Duodenal mucosa (tissue), 2 donors: ENCODE data around the gene MRPS22.

Experiments
- H3K27ac ChIP-seq: one replicate; pipeline ENCODE4 v1.7.0; 2013; ENCODE audit warnings: low read depth, low read length
- H3K27me3 ChIP-seq, 2 donors: one replicate each; pipeline ENCODE4 v1.7.0; 2013; ENCODE audit warnings: low read length in 2 of 2, control low read depth in 1 of 2; ENCODE audit not compliant: insufficient read depth in 2 of 2, control insufficient read depth in 1 of 2
- H3K36me3 ChIP-seq, 2 donors: one replicate each; pipeline ENCODE4 v1.7.0; 2013; ENCODE audit warnings: low read length in 2 of 2, control low read depth in 1 of 2; ENCODE audit not compliant: insufficient read depth in 2 of 2, control insufficient read depth in 1 of 2
- H3K4me1 ChIP-seq, 2 donors: one replicate each; pipeline ENCODE4 v1.7.0; 2013; ENCODE audit warnings: low read length in 2 of 2, control low read depth in 1 of 2; ENCODE audit not compliant: insufficient read depth in 2 of 2, control insufficient read depth in 1 of 2
- H3K4me3 ChIP-seq, 2 donors: one replicate each; pipeline ENCODE4 v1.7.0; 2013; ENCODE audit warnings: low read length in 2 of 2, low read depth in 1 of 2
- H3K9ac ChIP-seq, 2 donors: one replicate each; pipeline ENCODE4 v1.7.0; 2013; ENCODE audit warnings: low read length in 2 of 2, low read depth in 1 of 2
- H3K9me3 ChIP-seq, 2 donors: one replicate each; pipeline ENCODE4 v1.7.0; 2013; ENCODE audit warnings: low read length in 2 of 2, control low read depth in 1 of 2; ENCODE audit not compliant: control insufficient read depth in 1 of 2

The MRPS22 gene

GRCh38 chr3:139343895-139344856 lies at the start of gene MRPS22:
Gene MRPS22 (plus strand): TSS chr3:139344020. CDS start chr3:139344027, 7 bp downstream.
- H3K27me3 ChIP-seq = no peaks in the 10 kb centered on the region
- H3K4me1 ChIP-seq = peaks cover 10 to 17% of the 10 kb centered on the region in 2 donors
- peaks cover 7 to 24% of the 10 kb centered on the region in 2 donors for H3K36me3 ChIP-seq
- no peaks in the 10 kb centered on the region for H3K9me3 ChIP-seq
- H3K4me3 ChIP-seq = peak within 1 kb of the TSS; percentile 92 to 99
- H3K27ac ChIP-seq = peak within 1 kb of the TSS; percentile 90
- peak within 1 kb of the TSS; percentile 88 for H3K9ac ChIP-seq

- Histone ChIP-seq H3K4me1 (peaks cover 9 to 12% of the 10 kb centered on the region in 2 donors), H3K36me3 (no peaks in the 10 kb centered on the region), H3K27ac (no peak overlapping the region), H3K4me3 (no peak overlapping the region), H3K27me3 (no peaks in the 10 kb centered on the region), H3K9ac (no peak overlapping the region), H3K9me3 (no peaks in the 10 kb centered on the region)
These were observed 48.8 kb upstream of the MRPS22 start for GRCh38 chr3:139295040-139295439.

- Histone ChIP-seq H3K4me3 (no peak overlapping the region), H3K27me3 (no peaks in the 10 kb centered on the region), H3K36me3 (no peaks in the 10 kb centered on the region), H3K9ac (no peak overlapping the region), H3K27ac (no peak overlapping the region), H3K4me1 (peaks cover 12% of the 10 kb centered on the region in 2 donors), H3K9me3 (no peaks in the 10 kb centered on the region)
These were observed 47.6 kb upstream of the MRPS22 start for GRCh38 chr3:139296141-139296718.

- Histone ChIP-seq H3K9me3 (no peaks in the 10 kb centered on the region), H3K27ac (no peak overlapping the region), H3K36me3 (no peaks in the 10 kb centered on the region), H3K4me3 (no peak overlapping the region), H3K9ac (no peak overlapping the region), H3K4me1 (peaks cover 12% of the 10 kb centered on the region in 2 donors), H3K27me3 (no peaks in the 10 kb centered on the region)
These were observed 46.1 kb upstream of the MRPS22 start for GRCh38 chr3:139297588-139298311.

GRCh38 chr3:139299261-139300132 lies 44.3 kb upstream of the MRPS22 start:
- no peaks in the 10 kb centered on the region for H3K27me3 ChIP-seq
- no peak overlapping the region for H3K4me3 ChIP-seq
- H3K27ac ChIP-seq = no peak overlapping the region

GRCh38 chr3:139300416-139300815 lies 43.4 kb upstream of the MRPS22 start:
- Histone ChIP-seq H3K27me3 (no peaks in the 10 kb centered on the region), H3K9me3 (no peaks in the 10 kb centered on the region), H3K36me3 (no peaks in the 10 kb centered on the region), H3K4me1 (peaks cover 12% of the 10 kb centered on the region in 2 donors), H3K4me3 (no peak overlapping the region), H3K27ac (no peak overlapping the region), H3K9ac (no peak overlapping the region)

More at GRCh38 chr3:139299261-139300132, 44.3 kb upstream of the MRPS22 start:
- Histone ChIP-seq H3K9me3 (no peaks in the 10 kb centered on the region), H3K9ac (no peak overlapping the region), H3K4me1 (peaks cover 12% of the 10 kb centered on the region in 2 donors), H3K36me3 (no peaks in the 10 kb centered on the region)

GRCh38 chr3:139301183-139301582 lies 42.6 kb upstream of the MRPS22 start:
- Histone ChIP-seq H3K36me3 (no peaks in the 10 kb centered on the region), H3K27ac (no peak overlapping the region), H3K4me1 (peaks cover 10 to 12% of the 10 kb centered on the region in 2 donors), H3K9me3 (no peaks in the 10 kb centered on the region), H3K27me3 (no peaks in the 10 kb centered on the region), H3K4me3 (no peak overlapping the region), H3K9ac (no peak overlapping the region)

- Histone ChIP-seq H3K36me3 (no peaks in the 10 kb centered on the region), H3K27ac (no peak overlapping the region), H3K4me1 (peaks cover 8 to 12% of the 10 kb centered on the region in 2 donors), H3K4me3 (no peak overlapping the region), H3K9ac (no peak overlapping the region), H3K27me3 (no peaks in the 10 kb centered on the region), H3K9me3 (no peaks in the 10 kb centered on the region)
These were observed 42.2 kb upstream of the MRPS22 start for GRCh38 chr3:139301654-139302053.

- Histone ChIP-seq H3K27ac (no peak overlapping the region), H3K9me3 (no peaks in the 10 kb centered on the region), H3K4me1 (peaks cover 7 to 8% of the 10 kb centered on the region in 2 donors), H3K27me3 (no peaks in the 10 kb centered on the region), H3K36me3 (no peaks in the 10 kb centered on the region), H3K4me3 (no peak overlapping the region), H3K9ac (no peak overlapping the region)
These were observed 41.6 kb upstream of the MRPS22 start for GRCh38 chr3:139302084-139302800.
